ENCODE results near the gene SIGLEC6.

Gene SIGLEC6

GRCh38 chr19:51531349-51532315 is at the start of gene SIGLEC6:
SIGLEC6 (minus strand) TSS chr19:51531670; CDS start chr19:51531648, 22 bp downstream.
- peak; percentile 48 for DNase-seq (ENCODE audit: low spot score)

- no peak for DNase-seq (ENCODE audit: low spot score)
Measured at GRCh38 chr19:51576850-51577249, 45.4 kb upstream of the SIGLEC6 start.

GRCh38 chr19:51573331-51573730 is 41.9 kb upstream of the SIGLEC6 start:
- no peak for DNase-seq (ENCODE audit: low spot score)

- no peak for DNase-seq (ENCODE audit: low spot score)
Measured at GRCh38 chr19:51572908-51573307, 41.4 kb upstream of the SIGLEC6 start.

GRCh38 chr19:51572410-51572809 is 40.9 kb upstream of the SIGLEC6 start:
- no peak for DNase-seq (ENCODE audit: low spot score)

GRCh38 chr19:51571599-51571998 is 40.1 kb upstream of the SIGLEC6 start:
- no peak for DNase-seq (ENCODE audit: low spot score)

GRCh38 chr19:51570962-51571575 is 39.6 kb upstream of the SIGLEC6 start, which contains the start of gene ZNF175:
ZNF175 (plus strand) TSS chr19:51571283; CDS start chr19:51573330, 2,047 bp downstream.
- peak; percentile 98 for DNase-seq (ENCODE audit: low spot score)

- no peak for DNase-seq (ENCODE audit: low spot score)
Measured at GRCh38 chr19:51568456-51568855, 37.0 kb upstream of the SIGLEC6 start.

GRCh38 chr19:51567583-51567982 is 36.1 kb upstream of the SIGLEC6 start:
- DNase-seq (ENCODE audit: low spot score) = no peak

- no peak for DNase-seq (ENCODE audit: low spot score)
Measured at GRCh38 chr19:51566489-51567100, 35.1 kb upstream of the SIGLEC6 start.

GRCh38 chr19:51565583-51565982 is 34.1 kb upstream of the SIGLEC6 start:
- DNase-seq (ENCODE audit: low spot score) = no peak

- no peak for DNase-seq (ENCODE audit: low spot score)
Measured at GRCh38 chr19:51564791-51565190, 33.3 kb upstream of the SIGLEC6 start.

- DNase-seq (ENCODE audit: low spot score) = no peak
Measured at GRCh38 chr19:51560339-51560738, 28.9 kb upstream of the SIGLEC6 start.

GRCh38 chr19:51559240-51559639 is 27.8 kb upstream of the SIGLEC6 start:
- no peak for DNase-seq (ENCODE audit: low spot score)

- no peak for DNase-seq (ENCODE audit: low spot score)
Measured at GRCh38 chr19:51552996-51553725, 21.7 kb upstream of the SIGLEC6 start.

GRCh38 chr19:51552608-51552995 is 21.1 kb upstream of the SIGLEC6 start:
- DNase-seq (ENCODE audit: low spot score) = no peak

- no peak for DNase-seq (ENCODE audit: low spot score)
Measured at GRCh38 chr19:51551673-51552432, 20.4 kb upstream of the SIGLEC6 start.

- DNase-seq (ENCODE audit: low spot score) = no peak
Measured at GRCh38 chr19:51550848-51551672, 19.6 kb upstream of the SIGLEC6 start.

GRCh38 chr19:51549533-51550324 is 18.3 kb upstream of the SIGLEC6 start:
- no peak for DNase-seq (ENCODE audit: low spot score)

Data from globus pallidus (tissue), 1 donor.